ENCODE results near the gene GCK. TPM values are rescaled to one million over a fixed set of nuclear protein-coding genes. Genes with fewer than 3 reads are reported as not detected.

Gene GCK
- total and polyA plus RNA-seq, 2 of the 13 experiments (the other 11 are each of a cell fraction or from before 2014, with no cell fraction given): not detected

GRCh38 chr7:44221231-44221791 is 32.1 kb upstream of the GCK start (continued):
- TF ChIP-seq ZNF17 (CRISPR knock-in tag; IDR thresholded peaks at IDR 0.05): no peak
- TF ChIP-seq KAT7 (CRISPR knock-in tag; IDR thresholded peaks at IDR 0.05; ENCODE audit: borderline replicate concordance): no peak
- TF ChIP-seq, protein P1, sequence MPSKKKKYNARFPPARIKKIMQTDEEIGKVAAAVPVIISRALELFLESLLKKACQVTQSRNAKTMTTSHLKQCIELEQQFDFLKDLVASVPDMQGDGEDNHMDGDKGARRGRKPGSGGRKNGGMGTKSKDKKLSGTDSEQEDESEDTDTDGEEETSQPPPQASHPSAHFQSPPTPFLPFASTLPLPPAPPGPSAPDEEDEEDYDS (CRISPR knock-in tag; IDR thresholded peaks at IDR 0.05): no peak
- TF ChIP-seq ZNF136 (CRISPR knock-in tag; IDR thresholded peaks at IDR 0.05; ENCODE audit: low read depth): 0 out of 2 replicates have a peak, but pooled peaks have one; percentile 49
- peak; percentile 46; the same call in 1 of the 2 replicates for TF ChIP-seq ESRRA (CRISPR knock-in tag; IDR thresholded peaks at IDR 0.05; ENCODE audit: low read depth)
- peak; percentile 38; the same call in 1 of the 2 replicates for TF ChIP-seq YEATS4 (CRISPR knock-in tag; IDR thresholded peaks at IDR 0.05; ENCODE audit: borderline replicate concordance)
- TF ChIP-seq MBD4 (IDR thresholded peaks at IDR 0.05; ENCODE audit: borderline replicate concordance, low read length): no peak
- TF ChIP-seq ZNF788 (CRISPR knock-in tag; IDR thresholded peaks at IDR 0.05; ENCODE audit: borderline replicate concordance): no peak
- TF ChIP-seq ZNF275 (CRISPR knock-in tag; IDR thresholded peaks at IDR 0.05; ENCODE audit: borderline replicate concordance): no peak
- TF ChIP-seq ZNF510 (CRISPR knock-in tag; IDR thresholded peaks at IDR 0.05; ENCODE audit: low read depth): peak; percentile 95
- no peak for TF ChIP-seq PAF1 (CRISPR knock-in tag; IDR thresholded peaks at IDR 0.05)
- TF ChIP-seq ZNF12 (CRISPR knock-in tag; IDR thresholded peaks at IDR 0.05): no peak
- TF ChIP-seq ZNF879 (CRISPR knock-in tag; IDR thresholded peaks at IDR 0.05): no peak; the same call in 1 of the 2 replicates
- TF ChIP-seq ZNF33A (CRISPR knock-in tag; IDR thresholded peaks at IDR 0.05; ENCODE audit: borderline replicate concordance): no peak
- TF ChIP-seq MIER2 (CRISPR knock-in tag; IDR thresholded peaks at IDR 0.05): no peak
- TF ChIP-seq FLYWCH1 (CRISPR knock-in tag; IDR thresholded peaks at IDR 0.05): peak; percentile 91; the same call in 1 of the 2 replicates
- 0 out of 2 replicates have a peak, but pooled peaks have one; percentile 54 for TF ChIP-seq NFKBIZ (CRISPR knock-in tag; IDR thresholded peaks at IDR 0.05)
- no peak for TF ChIP-seq ZSCAN5A (CRISPR knock-in tag; IDR thresholded peaks at IDR 0.05; ENCODE audit: borderline replicate concordance)
- TF ChIP-seq PHB2 (IDR thresholded peaks at IDR 0.05; ENCODE audit: partially characterized antibody): no peak
- TF ChIP-seq ZNF276 (CRISPR knock-in tag; IDR thresholded peaks at IDR 0.05; ENCODE audit: low read depth): peak; percentile 75
- TF ChIP-seq ZNF768 (CRISPR knock-in tag; IDR thresholded peaks at IDR 0.05): peak; percentile 69; the same call in 1 of the 2 replicates
- TF ChIP-seq ZNF546 (CRISPR knock-in tag; conservative IDR thresholded peaks at IDR 0.05): peak; percentile 97
- peak; percentile 58; the same call in 1 of the 2 replicates for TF ChIP-seq SAP130 (CRISPR knock-in tag; IDR thresholded peaks at IDR 0.05; ENCODE audit: low read depth)
- TF ChIP-seq POLR2A (IDR thresholded peaks at IDR 0.05; ENCODE audit: insufficient read depth in 1 of 2, low read depth in 2 of 2, low read length in 2 of 2): no peak
- TF ChIP-seq ZNF354B (CRISPR knock-in tag; IDR thresholded peaks at IDR 0.05): no peak
- no peak; the same call in 1 of the 2 replicates for TF ChIP-seq ZNF333 (CRISPR knock-in tag; IDR thresholded peaks at IDR 0.05; ENCODE audit: borderline replicate concordance)
- no peak for TF ChIP-seq HNRNPH1 (optimal IDR thresholded peaks at IDR 0.05; ENCODE audit: low read depth, low read length)
- TF ChIP-seq ZSCAN25 (CRISPR knock-in tag; IDR thresholded peaks at IDR 0.05): no peak
- peak; percentile 63; the same call in 1 of the 2 replicates for TF ChIP-seq ZNF232 (CRISPR knock-in tag; IDR thresholded peaks at IDR 0.05; ENCODE audit: borderline replicate concordance)

Data from HepG2 (cell line).